Measurements from ENCODE around the gene SLC7A4.

The SLC7A4 gene

GRCh38 chr22:20990184-20991180, 41.9 kb downstream of the SLC7A4 start:
- POLR2A ChIA-PET, result interaction anchor here (3.4 to 5.5 kb wide), 3 partner anchors 9 to 12 kb away, joined by 21 to 43 read pairs (median 28); partner anchors contain the start of genes LZTR1 and THAP7
- CTCF ChIA-PET, result no interaction called here
- DNase-seq (ENCODE audit: extremely low spot score), result no peak
- TF ChIP-seq PKNOX1 (IDR thresholded peaks at IDR 0.05), result no peak

GRCh38 chr22:20989323-20990138, 42.8 kb downstream of the SLC7A4 start:
- ChIA-PET CTCF (no interaction called here), POLR2A (interaction anchor here (3.4 to 5.5 kb wide), 3 partner anchors 8 to 13 kb away, joined by 21 to 43 read pairs (median 28); partner anchors contain the start of genes LZTR1 and THAP7)
- DNase-seq (ENCODE audit: extremely low spot score), result no peak
- TF ChIP-seq ARNT (IDR thresholded peaks at IDR 0.05) (no peak), SUZ12 (IDR thresholded peaks at IDR 0.05) (no peak), ZNF384 (IDR thresholded peaks at IDR 0.05) (no peak), ELF4 (IDR thresholded peaks at IDR 0.05) (no peak), CTBP1 (IDR thresholded peaks at IDR 0.05; ENCODE audit: borderline replicate concordance) (no peak), TARDBP (IDR thresholded peaks at IDR 0.05) (no peak), BHLHE40 (IDR thresholded peaks at IDR 0.05; ENCODE audit: borderline replicate concordance) (no peak), LEF1 (IDR thresholded peaks at IDR 0.05; ENCODE audit: borderline replicate concordance) (no peak), L3MBTL2 (conservative IDR thresholded peaks at IDR 0.05) (no peak), FOXK2 (IDR thresholded peaks at IDR 0.05) (no peak), NFRKB (IDR thresholded peaks at IDR 0.05) (no peak), FOXM1 (IDR thresholded peaks at IDR 0.05; ENCODE audit: borderline replicate concordance) (no peak), HDGF (IDR thresholded peaks at IDR 0.05; ENCODE audit: borderline replicate concordance) (no peak), PKNOX1 (IDR thresholded peaks at IDR 0.05) (no peak), FOXA1 (IDR thresholded peaks at IDR 0.05) (no peak), SP1 (IDR thresholded peaks at IDR 0.05) (no peak)

GRCh38 chr22:20988573-20989322, 43.6 kb downstream of the SLC7A4 start:
- DNase-seq (ENCODE audit: extremely low spot score), result no peak
- POLR2A ChIA-PET, result interaction anchor here (1.4 to 5.5 kb wide), 4 partner anchors 7 to 14 kb away, joined by 3 to 43 read pairs (median 24); partner anchors contain the start of genes LZTR1 and THAP7
- TF ChIP-seq HDGF (IDR thresholded peaks at IDR 0.05; ENCODE audit: borderline replicate concordance), result no peak
- TF ChIP-seq PKNOX1 (IDR thresholded peaks at IDR 0.05), result no peak
- no peak for TF ChIP-seq ARNT (IDR thresholded peaks at IDR 0.05)
- no peak for TF ChIP-seq CTBP1 (IDR thresholded peaks at IDR 0.05; ENCODE audit: borderline replicate concordance)
- no peak for TF ChIP-seq LEF1 (IDR thresholded peaks at IDR 0.05; ENCODE audit: borderline replicate concordance)
- no peak for TF ChIP-seq SP1 (IDR thresholded peaks at IDR 0.05)
- TF ChIP-seq BHLHE40 (IDR thresholded peaks at IDR 0.05; ENCODE audit: borderline replicate concordance), result no peak
- TF ChIP-seq ZNF384 (IDR thresholded peaks at IDR 0.05), result no peak
- TF ChIP-seq TARDBP (IDR thresholded peaks at IDR 0.05), result no peak
- TF ChIP-seq FOXA1 (IDR thresholded peaks at IDR 0.05), result no peak
- TF ChIP-seq NFRKB (IDR thresholded peaks at IDR 0.05), result no peak
- CTCF ChIA-PET, result no interaction called here

- TF ChIP-seq FOXK2 (IDR thresholded peaks at IDR 0.05) (no peak), PKNOX1 (IDR thresholded peaks at IDR 0.05) (no peak), ARNT (IDR thresholded peaks at IDR 0.05) (no peak), ELF4 (IDR thresholded peaks at IDR 0.05) (no peak), TARDBP (IDR thresholded peaks at IDR 0.05) (no peak), SUZ12 (IDR thresholded peaks at IDR 0.05) (no peak), L3MBTL2 (conservative IDR thresholded peaks at IDR 0.05) (no peak)
- DNase-seq (ENCODE audit: extremely low spot score), result no peak
- ChIA-PET CTCF (no interaction called here), POLR2A (interaction anchor here (1.4 to 2.4 kb wide), 2 partner anchors 10 to 15 kb away, joined by 3 to 5 read pairs; partner anchors contain the start of gene THAP7)
Measured at GRCh38 chr22:20987375-20987774, 45.0 kb downstream of the SLC7A4 start.

- ChIA-PET POLR2A (interaction anchor here (2.4 kb wide), 1 partner anchor 16 kb away, joined by 5 read pairs; the partner anchor contains the start of gene THAP7), CTCF (interaction anchor here (0.6 kb wide), 1 partner anchor 141 kb away, joined by 3 read pairs; no protein-coding TSS in a partner anchor)
- DNase-seq (ENCODE audit: extremely low spot score), result no peak
- TF ChIP-seq CTBP1 (IDR thresholded peaks at IDR 0.05; ENCODE audit: borderline replicate concordance), result peak; percentile 50; the same call in 1 of the 2 replicates
- TF ChIP-seq PKNOX1 (IDR thresholded peaks at IDR 0.05), result peak; percentile 75
- TF ChIP-seq FOXM1 (IDR thresholded peaks at IDR 0.05; ENCODE audit: borderline replicate concordance), result no peak
Measured at GRCh38 chr22:20986365-20986764, 46.0 kb downstream of the SLC7A4 start.

All from HEK293T (cell line).